Measurements from ENCODE around the gene GALNTL6. TPM values are rescaled to one million over a fixed set of nuclear protein-coding genes. Genes with fewer than 3 reads are reported as not detected.

GALNTL6 gene
- total and polyA plus RNA-seq, 2 donors (not counting 3 experiments of a cell fraction or from before 2014, with no cell fraction given), result not detected

- Histone ChIP-seq H3K27ac (ENCODE audit: insufficient read depth, low read depth, low read length) (no peak overlapping the region), H3K27me3 (ENCODE audit: control insufficient read depth in 2 of 2, insufficient read depth in 2 of 2, low read length in 2 of 2) (no peaks in the 10 kb centered on the region), H3K36me3 (ENCODE audit: control insufficient read depth in 2 of 2, extremely low read depth in 1 of 2, insufficient read depth in 2 of 2, low read length in 2 of 2) (no peaks in the 10 kb centered on the region), H3K9me3 (replicated peaks; ENCODE audit: control insufficient read depth, insufficient read depth, low read length) (no peaks in the 10 kb centered on the region), H3K4me3 (replicated peaks in 1 of 3; ENCODE audit: insufficient read depth in 1 of 3, low read depth in 1 of 3, low read length in 3 of 3) (no peak overlapping the region), H3K4me1 (ENCODE audit: control insufficient read depth, extremely low read depth, insufficient read depth, low read length) (no peaks in the 10 kb centered on the region), H4K20me1 (replicated peaks; ENCODE audit: control insufficient read depth, extremely low read depth, insufficient read depth, low read length) (no peaks in the 10 kb centered on the region), H3K9me1 (replicated peaks; ENCODE audit: control insufficient read depth, extremely low read depth, insufficient read depth, low read length) (no peaks in the 10 kb centered on the region), H3K79me2 (ENCODE audit: control insufficient read depth, insufficient read depth, low read length) (no peaks in the 10 kb centered on the region), H3K9ac (replicated peaks; ENCODE audit: extremely low read depth, insufficient read depth, low read length) (no peak overlapping the region), H2AFZ (ENCODE audit: low read depth, low read length) (no peak overlapping the region), H3K4me2 (ENCODE audit: insufficient read depth, low read length) (no peak overlapping the region)
- TF ChIP-seq EZH2 (IDR thresholded peaks at IDR 0.05; ENCODE audit: borderline replicate concordance, low read depth, low read length, severe bottlenecking) (no peak), MYC (IDR thresholded peaks at IDR 0.05; ENCODE audit: low read depth, low read length) (no peak)
- dilution Hi-C loops (cut with MboI; ENCODE audit: extremely low pct_ligation_motif_present, low sequenced_read_pairs), result no loop called here
- DNase-seq (ENCODE audit: low read depth, low spot score) (no peak), FAIRE-seq (no peak)
- ChIA-PET CTCF (no interaction called here), POLR2A (no interaction called here)
- intact Hi-C loops (cut with micrococcal nuclease), result no loop called here
- no TSS peak for BruUV-seq (replicated peaks)
These were observed 38.5 kb upstream of the GALNTL6 start for GRCh38 chr4:171774642-171775190.

GRCh38 chr4:171779301-171779700, 33.9 kb upstream of the GALNTL6 start:
- no peak overlapping the region for H3K4me2 ChIP-seq (ENCODE audit: insufficient read depth, low read length)
- no peak overlapping the region for H3K27ac ChIP-seq (ENCODE audit: insufficient read depth, low read depth, low read length)
- TF ChIP-seq POLR2A (IDR thresholded peaks at IDR 0.05; ENCODE audit: low read depth, low read length) (no peak), MAX (IDR thresholded peaks at IDR 0.05; ENCODE audit: insufficient read depth, insufficient read length) (no peak), FOS (IDR thresholded peaks at IDR 0.05; ENCODE audit: borderline replicate concordance, insufficient read depth, low read length) (no peak), JUN (IDR thresholded peaks at IDR 0.05; ENCODE audit: borderline replicate concordance, insufficient read depth, insufficient read length, low read depth) (no peak), MYC (IDR thresholded peaks at IDR 0.05; ENCODE audit: low read depth, low read length) (no peak), GATA2 (IDR thresholded peaks at IDR 0.05; ENCODE audit: insufficient read depth, insufficient read length, low read depth, low read length) (no peak)
- H3K9ac ChIP-seq (replicated peaks; ENCODE audit: extremely low read depth, insufficient read depth, low read length), result no peak overlapping the region
- H3K27me3 ChIP-seq (ENCODE audit: control insufficient read depth in 2 of 2, insufficient read depth in 2 of 2, low read length in 2 of 2), result no peaks in the 10 kb centered on the region
- H3K9me1 ChIP-seq (replicated peaks; ENCODE audit: control insufficient read depth, extremely low read depth, insufficient read depth, low read length), result no peaks in the 10 kb centered on the region
- H3K9me3 ChIP-seq (replicated peaks; ENCODE audit: control insufficient read depth, insufficient read depth, low read length), result peaks cover 3% of the 10 kb centered on the region
- DNase-seq (ENCODE audit: low read depth, low spot score), result no peak
- no peaks in the 10 kb centered on the region for H3K4me1 ChIP-seq (ENCODE audit: control insufficient read depth, extremely low read depth, insufficient read depth, low read length)
- dilution Hi-C loops (cut with MboI; ENCODE audit: extremely low pct_ligation_motif_present, low sequenced_read_pairs) (no loop called here), intact Hi-C loops (cut with micrococcal nuclease) (no loop called here)
- BruUV-seq (replicated peaks), result no TSS peak
- FAIRE-seq, result no peak
- no peaks in the 10 kb centered on the region for H4K20me1 ChIP-seq (replicated peaks; ENCODE audit: control insufficient read depth, extremely low read depth, insufficient read depth, low read length)
- ChIA-PET POLR2A (no interaction called here), CTCF (no interaction called here)
- no peak overlapping the region for H2AFZ ChIP-seq (ENCODE audit: low read depth, low read length)
- no peak overlapping the region for H3K4me3 ChIP-seq (replicated peaks in 1 of 3; ENCODE audit: insufficient read depth in 1 of 3, low read depth in 1 of 3, low read length in 3 of 3)
- no peaks in the 10 kb centered on the region for H3K36me3 ChIP-seq (ENCODE audit: control insufficient read depth in 2 of 2, extremely low read depth in 1 of 2, insufficient read depth in 2 of 2, low read length in 2 of 2)
- H3K79me2 ChIP-seq (ENCODE audit: control insufficient read depth, insufficient read depth, low read length), result no peaks in the 10 kb centered on the region

Measured in endothelial cell of umbilical vein (primary cell).